ENCODE data around the gene ESRRA. TPM values are rescaled to one million over a fixed set of nuclear protein-coding genes. Genes with fewer than 3 reads are reported as not detected.
A peak's percentile ranks its signal among the peaks of the same experiment; 100 is the strongest.

ESRRA gene
- total RNA-seq, 1 donor from 2014 or later: 34.7 TPM

DNA sequence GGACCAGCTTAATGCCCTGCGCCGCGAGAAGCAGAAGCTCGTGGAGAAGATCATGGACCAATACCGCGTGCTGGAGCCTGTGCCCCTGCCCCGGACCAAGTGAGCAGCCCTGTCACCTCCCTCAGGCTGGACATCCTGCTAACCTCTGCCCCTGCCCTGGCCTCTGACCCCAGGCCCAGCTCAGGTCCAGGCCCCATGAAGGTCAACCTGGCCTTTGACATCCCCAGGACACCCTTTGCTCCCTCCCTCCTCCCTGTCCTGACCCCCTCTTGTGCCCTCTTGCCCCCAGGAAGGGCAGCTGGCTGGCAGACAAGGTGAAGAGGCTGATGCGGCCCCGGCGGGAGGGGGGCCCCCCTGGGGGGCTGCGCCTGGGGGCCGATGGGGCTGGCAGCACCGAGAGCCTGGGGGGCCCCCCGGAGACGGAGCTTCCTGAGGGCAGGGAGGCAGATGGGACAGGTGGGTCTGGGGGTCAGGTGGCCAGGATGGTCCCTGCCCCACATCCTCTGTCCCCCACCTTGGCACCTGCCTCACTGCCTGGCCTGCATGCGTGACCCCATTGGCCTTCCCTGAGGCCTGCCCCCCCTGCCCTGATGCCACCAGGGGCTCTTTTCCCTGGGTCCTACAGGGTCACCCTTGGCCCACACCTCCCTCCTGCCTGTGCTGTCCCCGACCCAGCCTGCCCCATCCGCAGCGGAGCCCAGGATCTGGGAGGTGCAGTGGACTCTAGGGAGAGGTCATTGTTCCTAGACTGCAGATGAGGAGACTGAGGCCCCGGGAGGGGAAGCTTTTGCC lies 48.6 kb downstream of the ESRRA start:
- peaks cover 11% of the 10 kb centered on the region for H3K4me1 Mint-ChIP-seq
- no peak for DNase-seq (ENCODE audit: low read depth, low spot score)

GRCh38 chr11:64355078-64355940 lies 50.0 kb downstream of the ESRRA start:
- no peaks in the 10 kb centered on the region for H3K27me3 Mint-ChIP-seq (ENCODE audit: low read depth)
- H3K4me3 Mint-ChIP-seq: peak overlapping the region; percentile 6
- no peaks in the 10 kb centered on the region for H3K9me3 Mint-ChIP-seq
- peak; percentile 65 for DNase-seq (ENCODE audit: low read depth, low spot score)
- no peak overlapping the region for H3K27ac Mint-ChIP-seq (ENCODE audit: unreplicated experiment)
- H3K36me3 Mint-ChIP-seq (ENCODE audit: low read depth): no peaks in the 10 kb centered on the region
- peak; percentile 67 for TF ChIP-seq CTCF (conservative IDR thresholded peaks at IDR 0.05)
- H3K4me1 Mint-ChIP-seq: peaks cover 15% of the 10 kb centered on the region

More for the DNA sequence above, 48.6 kb downstream of the ESRRA start:
- no peak overlapping the region for H3K27ac Mint-ChIP-seq (ENCODE audit: unreplicated experiment)
- H3K36me3 Mint-ChIP-seq (ENCODE audit: low read depth): no peaks in the 10 kb centered on the region
- H3K9me3 Mint-ChIP-seq: no peaks in the 10 kb centered on the region
- H3K4me3 Mint-ChIP-seq: no peak overlapping the region
- no peak for TF ChIP-seq CTCF (conservative IDR thresholded peaks at IDR 0.05)
- H3K27me3 Mint-ChIP-seq (ENCODE audit: low read depth): no peaks in the 10 kb centered on the region

GRCh38 chr11:64356498-64357411 lies 51.4 kb downstream of the ESRRA start:
- Mint-ChIP-seq H3K27ac (ENCODE audit: unreplicated experiment) (no peak overlapping the region), H3K27me3 (ENCODE audit: low read depth) (no peaks in the 10 kb centered on the region), H3K4me1 (peaks cover 15% of the 10 kb centered on the region), H3K36me3 (ENCODE audit: low read depth) (no peaks in the 10 kb centered on the region), H3K4me3 (peak overlapping the region; percentile 75), H3K9me3 (no peaks in the 10 kb centered on the region)
- peak; percentile 65 for DNase-seq (ENCODE audit: low read depth, low spot score)
- peak; percentile 57 for TF ChIP-seq CTCF (conservative IDR thresholded peaks at IDR 0.05)

DNA sequence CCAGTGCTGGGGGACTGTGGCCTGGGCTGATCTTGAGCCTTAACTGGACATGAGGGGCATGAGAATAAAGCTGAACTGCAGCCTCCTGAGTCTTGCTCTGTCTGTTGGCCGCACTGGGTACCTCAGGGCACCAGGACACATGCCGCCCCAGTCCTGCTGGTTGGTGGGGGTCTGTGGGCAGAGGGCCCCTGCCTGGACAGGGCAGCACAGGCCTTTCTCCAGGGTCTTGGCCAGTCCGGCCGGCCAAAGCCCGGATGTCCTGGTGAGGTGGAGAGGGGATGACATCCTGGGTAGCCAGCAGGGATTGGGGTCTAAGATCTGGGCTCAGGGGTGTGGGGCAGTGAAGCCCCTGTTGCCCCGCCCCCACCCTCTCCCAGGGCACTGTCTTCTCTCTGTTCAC lies 52.1 kb downstream of the ESRRA start:
- no peak for TF ChIP-seq CTCF (conservative IDR thresholded peaks at IDR 0.05)
- Mint-ChIP-seq H3K36me3 (ENCODE audit: low read depth) (no peaks in the 10 kb centered on the region), H3K27me3 (ENCODE audit: low read depth) (no peaks in the 10 kb centered on the region), H3K4me3 (no peak overlapping the region), H3K9me3 (no peaks in the 10 kb centered on the region), H3K4me1 (peaks cover 15% of the 10 kb centered on the region), H3K27ac (ENCODE audit: unreplicated experiment) (no peak overlapping the region)
- DNase-seq (ENCODE audit: low read depth, low spot score): no peak
